Duodenal mucosa (tissue), 2 donors: ENCODE data around the gene NOL3.

Source experiments
- H3K27ac ChIP-seq: one replicate; pipeline ENCODE4 v1.7.0; 2013; ENCODE audit warnings: low read depth, low read length
- H3K27me3 ChIP-seq, 2 donors: one replicate each; pipeline ENCODE4 v1.7.0; 2013; ENCODE audit warnings: low read length in 2 of 2, control low read depth in 1 of 2; ENCODE audit not compliant: insufficient read depth in 2 of 2, control insufficient read depth in 1 of 2
- H3K36me3 ChIP-seq, 2 donors: one replicate each; pipeline ENCODE4 v1.7.0; 2013; ENCODE audit warnings: low read length in 2 of 2, control low read depth in 1 of 2; ENCODE audit not compliant: insufficient read depth in 2 of 2, control insufficient read depth in 1 of 2
- H3K4me1 ChIP-seq, 2 donors: one replicate each; pipeline ENCODE4 v1.7.0; 2013; ENCODE audit warnings: low read length in 2 of 2, control low read depth in 1 of 2; ENCODE audit not compliant: insufficient read depth in 2 of 2, control insufficient read depth in 1 of 2
- H3K4me3 ChIP-seq, 2 donors: one replicate each; pipeline ENCODE4 v1.7.0; 2013; ENCODE audit warnings: low read length in 2 of 2, low read depth in 1 of 2
- H3K9ac ChIP-seq, 2 donors: one replicate each; pipeline ENCODE4 v1.7.0; 2013; ENCODE audit warnings: low read length in 2 of 2, low read depth in 1 of 2
- H3K9me3 ChIP-seq, 2 donors: one replicate each; pipeline ENCODE4 v1.7.0; 2013; ENCODE audit warnings: low read length in 2 of 2, control low read depth in 1 of 2; ENCODE audit not compliant: control insufficient read depth in 1 of 2

NOL3 gene

GRCh38 chr16:67154578-67155294 is 15.6 kb upstream of the NOL3 start:
- Histone ChIP-seq H3K9me3 (no peaks in the 10 kb centered on the region), H3K27ac (no peak overlapping the region), H3K4me3 (peak overlapping the region; percentile 21 to 29), H3K4me1 (peaks cover 30 to 46% of the 10 kb centered on the region in 2 donors), H3K27me3 (no peaks in the 10 kb centered on the region), H3K36me3 (no peaks in the 10 kb centered on the region), H3K9ac (no peak overlapping the region)

DNA sequence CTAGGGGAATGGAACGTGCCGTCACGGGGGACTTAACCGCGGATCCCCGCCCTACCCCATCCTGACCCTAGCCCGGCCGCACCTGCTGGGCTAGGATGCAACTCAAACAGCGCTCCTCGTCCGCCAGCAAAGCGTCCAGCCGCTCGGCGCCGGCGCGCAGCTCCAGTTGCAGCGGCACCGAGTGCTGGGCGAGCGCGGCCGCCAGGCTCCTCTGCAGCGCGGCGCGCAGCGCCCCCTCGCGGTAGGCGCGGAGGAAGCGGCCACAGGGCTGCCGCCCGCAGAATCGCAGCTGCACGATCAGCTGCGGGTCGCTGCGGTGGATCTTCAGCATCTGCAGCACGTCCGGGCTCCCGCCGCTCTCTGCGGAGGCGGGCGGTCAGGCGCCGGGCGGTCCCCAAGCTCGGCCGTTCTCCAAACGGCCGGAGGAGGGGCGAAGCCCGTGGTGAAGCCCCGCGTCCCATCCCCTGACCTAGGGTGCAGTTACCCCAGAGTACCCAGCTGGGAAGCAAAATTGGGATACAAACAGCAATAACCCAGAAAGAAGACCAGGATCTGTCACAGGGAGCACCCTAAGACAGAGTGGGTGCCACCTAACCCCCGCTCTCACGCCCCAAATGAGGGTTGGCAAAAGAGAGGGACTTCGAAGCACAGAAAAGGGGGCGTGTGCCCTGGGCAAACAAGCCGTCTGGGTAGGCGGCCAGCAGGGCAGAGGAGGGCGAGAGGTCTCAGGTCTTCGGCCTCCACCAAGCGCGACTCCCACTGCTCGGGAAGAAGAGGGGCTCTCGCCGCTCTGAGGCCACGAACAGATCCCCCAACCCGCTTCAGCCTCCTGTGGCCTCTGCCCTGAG is 14.8 kb upstream of the NOL3 start:
- peak overlapping the region; percentile 28 to 29 for H3K4me3 ChIP-seq
- peaks cover 30 to 47% of the 10 kb centered on the region in 2 donors for H3K4me1 ChIP-seq
- no peak overlapping the region for H3K9ac ChIP-seq

GRCh38 chr16:67156143-67156844 is 14.0 kb upstream of the NOL3 start:
- Histone ChIP-seq H3K4me3 (peak overlapping the region in 1 of 2 donors; percentile 28), H3K4me1 (peaks cover 32 to 44% of the 10 kb centered on the region in 2 donors), H3K27ac (no peak overlapping the region), H3K9me3 (no peaks in the 10 kb centered on the region), H3K9ac (no peak overlapping the region), H3K36me3 (no peaks in the 10 kb centered on the region), H3K27me3 (no peaks in the 10 kb centered on the region)

More for the DNA sequence above, 14.8 kb upstream of the NOL3 start:
- H3K27me3 ChIP-seq, result no peaks in the 10 kb centered on the region
- no peak overlapping the region for H3K27ac ChIP-seq
- no peaks in the 10 kb centered on the region for H3K36me3 ChIP-seq
- no peaks in the 10 kb centered on the region for H3K9me3 ChIP-seq

- Histone ChIP-seq H3K27ac (no peak overlapping the region), H3K9ac (no peak overlapping the region), H3K4me1 (peaks cover 38 to 46% of the 10 kb centered on the region in 2 donors), H3K9me3 (no peaks in the 10 kb centered on the region), H3K4me3 (no peak overlapping the region), H3K27me3 (peaks cover 4 to 8% of the 10 kb centered on the region in 2 donors), H3K36me3 (no peaks in the 10 kb centered on the region)
Measured at GRCh38 chr16:67157106-67157748, 13.1 kb upstream of the NOL3 start.

- peaks cover 47 to 55% of the 10 kb centered on the region in 2 donors for H3K4me1 ChIP-seq
- H3K4me3 ChIP-seq, result no peak overlapping the region
- H3K9me3 ChIP-seq, result no peaks in the 10 kb centered on the region
- no peak overlapping the region for H3K27ac ChIP-seq
- H3K9ac ChIP-seq, result peak overlapping the region in 1 of 2 donors; percentile 98
- no peaks in the 10 kb centered on the region for H3K36me3 ChIP-seq
- H3K27me3 ChIP-seq, result peaks cover 11 to 16% of the 10 kb centered on the region in 2 donors
Measured at GRCh38 chr16:67157892-67158635, 12.3 kb upstream of the NOL3 start.

DNA sequence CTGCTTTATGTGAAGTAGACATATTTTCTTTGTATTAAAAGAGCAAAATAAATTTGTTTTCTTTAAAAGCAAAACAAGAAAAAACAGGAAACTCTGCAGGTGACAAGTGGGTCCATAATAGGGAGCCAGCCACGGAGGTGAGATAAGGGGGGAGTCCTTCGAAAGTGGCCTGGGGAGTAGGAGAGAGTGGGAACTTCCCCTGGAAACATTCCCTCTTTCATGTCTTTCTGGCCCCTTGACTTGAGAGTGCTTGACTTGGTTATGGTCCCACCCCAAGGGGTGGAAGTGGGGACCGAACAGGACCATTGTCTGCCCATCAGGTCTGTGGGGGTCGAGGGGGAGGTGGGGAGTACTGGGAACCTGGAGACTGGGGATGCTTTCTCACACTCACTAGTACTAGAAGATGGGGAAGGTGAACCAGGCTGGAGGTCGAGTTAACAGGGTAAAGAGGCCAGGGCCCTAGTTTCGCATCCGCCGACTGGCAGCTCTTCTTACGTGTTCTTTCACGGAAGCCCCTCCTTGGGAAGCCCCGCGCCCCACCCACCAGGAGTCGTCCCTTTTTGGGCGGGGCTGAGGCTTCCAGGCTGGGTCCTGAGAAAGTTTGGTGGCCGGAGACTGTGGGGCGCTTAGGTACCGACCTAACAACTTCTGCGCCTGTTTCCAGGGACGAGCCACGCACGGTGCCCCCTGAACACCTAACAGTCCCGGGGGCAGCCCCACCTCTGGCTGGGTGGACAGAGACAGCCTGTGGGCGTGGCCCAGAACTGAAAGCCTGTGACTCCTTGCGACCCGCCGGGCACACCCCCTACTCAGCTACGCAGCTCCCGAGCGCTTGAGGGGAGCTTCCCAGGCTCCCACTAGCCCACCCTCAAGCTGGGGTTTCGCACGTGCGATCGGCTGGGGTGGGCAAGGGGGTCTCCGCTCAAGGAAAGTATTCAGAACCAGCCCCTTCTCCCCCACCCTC is 11.4 kb upstream of the NOL3 start:
- Histone ChIP-seq H3K9ac (peak overlapping the region; percentile 91 to 98), H3K27me3 (peaks cover 19 to 23% of the 10 kb centered on the region in 2 donors), H3K4me3 (peak overlapping the region; percentile 92 to 97), H3K36me3 (no peaks in the 10 kb centered on the region), H3K27ac (peak overlapping the region; percentile 50), H3K9me3 (no peaks in the 10 kb centered on the region), H3K4me1 (peaks cover 55 to 63% of the 10 kb centered on the region in 2 donors)

DNA sequence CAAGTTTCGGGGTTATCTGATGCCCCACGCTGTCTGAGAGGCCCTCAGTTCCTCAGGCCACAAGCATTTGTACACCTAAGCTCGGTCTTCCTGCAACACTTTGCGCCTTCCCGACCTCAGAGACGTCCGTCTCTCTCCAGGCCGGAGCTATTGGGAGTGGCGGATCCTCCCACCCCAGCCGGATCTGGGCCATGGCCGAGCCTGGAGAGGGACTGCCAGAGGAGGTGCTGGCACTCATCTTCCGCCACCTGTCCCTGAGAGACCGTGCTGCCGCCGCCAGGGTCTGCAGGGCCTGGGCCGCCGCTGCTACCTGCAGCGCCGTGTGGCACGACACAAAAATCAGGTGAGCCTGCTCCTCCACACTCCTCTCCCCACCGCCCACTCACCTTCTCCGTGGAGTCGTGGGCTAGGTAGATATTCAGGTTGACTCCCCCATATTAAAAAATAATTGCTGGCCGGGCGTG is 8.7 kb upstream of the NOL3 start:
- Histone ChIP-seq H3K27ac (no peak overlapping the region), H3K9me3 (no peaks in the 10 kb centered on the region), H3K9ac (no peak overlapping the region), H3K27me3 (peaks cover 32 to 39% of the 10 kb centered on the region in 2 donors), H3K4me3 (peak overlapping the region in 1 of 2 donors; percentile 97), H3K4me1 (peaks cover 49 to 64% of the 10 kb centered on the region in 2 donors), H3K36me3 (no peaks in the 10 kb centered on the region)

DNA sequence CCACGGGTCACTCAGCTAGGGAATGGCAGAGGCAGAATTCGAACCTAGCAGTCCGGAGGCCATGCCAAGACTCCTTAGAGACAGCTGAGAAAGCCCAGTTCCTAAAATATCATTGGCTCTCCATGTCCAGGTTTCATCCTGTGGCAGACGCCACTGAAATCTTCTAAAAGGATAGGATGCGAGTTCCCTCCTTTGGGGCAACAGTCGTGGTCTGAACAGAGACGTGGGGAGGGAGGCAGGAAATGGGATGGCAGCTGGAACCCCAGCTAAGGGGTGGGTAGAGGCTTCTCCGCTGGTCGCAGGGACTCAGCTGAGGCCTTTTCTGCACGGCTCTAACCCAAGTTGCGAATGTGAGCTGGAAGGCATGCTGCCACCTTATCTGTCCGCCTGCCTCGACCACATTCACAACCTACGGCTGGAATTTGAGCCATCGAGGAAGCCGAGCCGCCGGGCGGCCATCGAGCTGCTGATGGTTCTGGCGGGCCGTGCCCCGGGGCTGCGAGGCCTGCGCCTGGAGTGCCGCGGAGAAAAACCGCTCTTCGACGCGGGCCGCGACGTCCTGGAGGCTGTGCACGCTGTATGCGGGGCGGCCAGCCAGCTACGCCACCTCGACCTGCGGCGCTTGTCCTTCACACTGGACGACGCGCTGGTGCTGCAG is 7.7 kb upstream of the NOL3 start:
- H3K27ac ChIP-seq, result no peak overlapping the region
- H3K9ac ChIP-seq, result peak overlapping the region in 1 of 2 donors; percentile 19
- H3K4me1 ChIP-seq, result peaks cover 46 to 59% of the 10 kb centered on the region in 2 donors
- no peaks in the 10 kb centered on the region for H3K9me3 ChIP-seq
- H3K36me3 ChIP-seq, result no peaks in the 10 kb centered on the region
- H3K4me3 ChIP-seq, result peak overlapping the region in 1 of 2 donors; percentile 65
- peaks cover 35 to 45% of the 10 kb centered on the region in 2 donors for H3K27me3 ChIP-seq
